ENCODE measurements around the gene MGAT4A.

GRCh38 chr2:98753801-98754200 lies 22.9 kb upstream of the MGAT4A start:
- TF ChIP-seq ZNF302 (CRISPR knock-in tag; IDR thresholded peaks at IDR 0.05) (no peak), CTCF (IDR thresholded peaks at IDR 0.05) (no peak), POLR2A (IDR thresholded peaks at IDR 0.05; ENCODE audit: low read length) (no peak), USF2 (IDR thresholded peaks at IDR 0.05) (no peak), CEBPB (IDR thresholded peaks at IDR 0.05) (no peak), REST (IDR thresholded peaks at IDR 0.05) (no peak), MYC (IDR thresholded peaks at IDR 0.05; ENCODE audit: borderline replicate concordance, low read length) (no peak)

Data from A549 (cell line).